ENCODE results near the gene STN1. TPM values are rescaled to one million over a fixed set of nuclear protein-coding genes. Genes with fewer than 3 reads are reported as not detected.

Gene STN1
- total RNA-seq, 1 donor = 20.6 TPM

DNA sequence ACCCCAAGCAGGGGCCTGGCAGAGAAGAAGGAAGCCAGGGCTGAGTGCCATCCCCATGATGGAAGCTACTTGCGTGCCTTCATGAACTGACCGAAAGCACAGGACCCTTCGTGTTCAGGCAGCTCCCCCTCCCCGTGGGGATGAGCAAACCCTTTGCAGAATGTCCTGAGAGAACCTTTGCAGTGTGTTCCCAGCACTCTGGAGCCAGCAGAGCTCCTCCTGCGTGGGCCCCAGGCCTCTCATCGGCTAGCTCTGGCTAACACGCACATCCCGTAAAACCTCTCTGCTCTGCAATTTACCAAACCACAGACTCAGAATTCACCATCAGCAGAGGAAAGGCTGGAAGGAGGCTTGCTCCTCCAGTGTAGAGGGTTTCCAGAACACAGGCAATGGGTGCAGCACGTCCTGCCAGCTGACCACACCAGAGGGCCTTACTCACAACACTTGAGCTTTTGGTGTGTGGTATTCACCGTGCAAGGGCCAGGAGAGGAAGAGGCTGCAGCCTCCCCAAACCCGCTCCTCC is 65.7 kb downstream of the STN1 start:
- H3K4me2 ChIP-seq (ENCODE audit: insufficient read depth, low read length) = peak overlapping the region; percentile 77
- H3K27ac ChIP-seq (ENCODE audit: low read depth, low read length) = peak overlapping the region; percentile 98
- H3K36me3 ChIP-seq (ENCODE audit: insufficient read depth, low read length) = no peaks in the 10 kb centered on the region
- H3K79me2 ChIP-seq (ENCODE audit: insufficient read depth, low read length) = peaks cover 31% of the 10 kb centered on the region
- TF ChIP-seq, protein P1, sequence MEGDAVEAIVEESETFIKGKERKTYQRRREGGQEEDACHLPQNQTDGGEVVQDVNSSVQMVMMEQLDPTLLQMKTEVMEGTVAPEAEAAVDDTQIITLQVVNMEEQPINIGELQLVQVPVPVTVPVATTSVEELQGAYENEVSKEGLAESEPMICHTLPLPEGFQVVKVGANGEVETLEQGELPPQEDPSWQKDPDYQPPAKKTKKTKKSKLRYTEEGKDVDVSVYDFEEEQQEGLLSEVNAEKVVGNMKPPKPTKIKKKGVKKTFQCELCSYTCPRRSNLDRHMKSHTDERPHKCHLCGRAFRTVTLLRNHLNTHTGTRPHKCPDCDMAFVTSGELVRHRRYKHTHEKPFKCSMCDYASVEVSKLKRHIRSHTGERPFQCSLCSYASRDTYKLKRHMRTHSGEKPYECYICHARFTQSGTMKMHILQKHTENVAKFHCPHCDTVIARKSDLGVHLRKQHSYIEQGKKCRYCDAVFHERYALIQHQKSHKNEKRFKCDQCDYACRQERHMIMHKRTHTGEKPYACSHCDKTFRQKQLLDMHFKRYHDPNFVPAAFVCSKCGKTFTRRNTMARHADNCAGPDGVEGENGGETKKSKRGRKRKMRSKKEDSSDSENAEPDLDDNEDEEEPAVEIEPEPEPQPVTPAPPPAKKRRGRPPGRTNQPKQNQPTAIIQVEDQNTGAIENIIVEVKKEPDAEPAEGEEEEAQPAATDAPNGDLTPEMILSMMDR (IDR thresholded peaks at IDR 0.05; ENCODE audit: extremely low read depth, low read depth, low read length) = no peak
- H3K9me3 ChIP-seq (ENCODE audit: low read depth, low read length) = no peaks in the 10 kb centered on the region
- H4K20me1 ChIP-seq (ENCODE audit: insufficient read depth, low read length) = no peaks in the 10 kb centered on the region
- DNase-seq (ENCODE audit: insufficient read length, low spot score, missing footprints) = peak; percentile 87
- peak overlapping the region; percentile 23 for H2AFZ ChIP-seq (ENCODE audit: low read length)
- peaks cover 54% of the 10 kb centered on the region for H3K4me1 ChIP-seq (ENCODE audit: insufficient read depth, low read length)
- H3K27me3 ChIP-seq (ENCODE audit: insufficient read depth, low read length) = no peaks in the 10 kb centered on the region
- peak overlapping the region; percentile 12 for H3K4me3 ChIP-seq (ENCODE audit: insufficient read depth, low read length)

DNA sequence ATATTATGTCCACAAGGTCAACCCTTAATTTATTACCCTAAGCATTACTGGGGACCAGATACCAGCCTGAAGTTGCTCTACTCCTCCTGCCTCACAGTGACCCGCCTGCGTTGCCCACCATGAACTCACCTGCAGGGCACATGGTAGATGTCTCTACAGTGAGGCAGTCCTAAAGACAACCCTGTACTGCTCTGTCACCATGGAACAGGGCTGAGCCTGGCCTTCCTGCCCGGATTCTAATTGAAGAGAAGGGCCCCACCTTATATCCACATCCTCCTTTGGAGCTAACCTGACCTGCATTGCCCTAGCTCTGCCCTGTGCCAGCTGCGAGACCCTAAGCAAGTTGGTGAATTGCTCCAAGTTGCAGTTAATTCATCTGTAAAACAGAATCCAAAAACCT is 66.7 kb downstream of the STN1 start:
- H3K27me3 ChIP-seq (ENCODE audit: insufficient read depth, low read length) = no peaks in the 10 kb centered on the region
- no peak overlapping the region for H2AFZ ChIP-seq (ENCODE audit: low read length)
- no peak overlapping the region for H3K4me2 ChIP-seq (ENCODE audit: insufficient read depth, low read length)
- peaks cover 54% of the 10 kb centered on the region for H3K4me1 ChIP-seq (ENCODE audit: insufficient read depth, low read length)
- DNase-seq (ENCODE audit: insufficient read length, low spot score, missing footprints) = no peak
- no peak overlapping the region for H3K4me3 ChIP-seq (ENCODE audit: insufficient read depth, low read length)
- TF ChIP-seq, protein P1 (IDR thresholded peaks at IDR 0.05; ENCODE audit: extremely low read depth, low read depth, low read length) = no peak
- H4K20me1 ChIP-seq (ENCODE audit: insufficient read depth, low read length) = no peaks in the 10 kb centered on the region
- H3K36me3 ChIP-seq (ENCODE audit: insufficient read depth, low read length) = no peaks in the 10 kb centered on the region
- H3K9me3 ChIP-seq (ENCODE audit: low read depth, low read length) = no peaks in the 10 kb centered on the region
- H3K27ac ChIP-seq (ENCODE audit: low read depth, low read length) = peak overlapping the region; percentile 98
- H3K79me2 ChIP-seq (ENCODE audit: insufficient read depth, low read length) = peaks cover 31% of the 10 kb centered on the region

DNA sequence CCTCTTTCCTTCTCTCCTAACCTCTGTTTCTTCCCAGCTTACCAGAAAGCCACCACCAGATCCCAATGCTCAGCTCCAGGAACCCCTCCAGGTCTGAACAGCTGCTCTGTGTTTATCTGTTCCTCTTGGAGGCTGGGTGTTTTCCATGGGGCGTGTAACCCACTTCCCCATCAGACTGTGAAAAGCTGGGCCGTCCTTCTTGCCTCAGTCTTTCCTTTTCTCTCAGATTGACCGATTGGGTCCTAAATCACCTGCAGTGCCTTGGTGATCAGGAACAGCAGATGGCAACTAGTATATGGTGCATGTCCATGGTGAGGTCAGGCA is 67.5 kb downstream of the STN1 start:
- H2AFZ ChIP-seq (ENCODE audit: low read length) = no peak overlapping the region
- H3K9me3 ChIP-seq (ENCODE audit: low read depth, low read length) = no peaks in the 10 kb centered on the region
- peak overlapping the region; percentile 49 for H3K4me3 ChIP-seq (ENCODE audit: insufficient read depth, low read length)
- TF ChIP-seq, protein P1 (IDR thresholded peaks at IDR 0.05; ENCODE audit: extremely low read depth, low read depth, low read length) = no peak
- no peaks in the 10 kb centered on the region for H3K27me3 ChIP-seq (ENCODE audit: insufficient read depth, low read length)
- DNase-seq (ENCODE audit: insufficient read length, low spot score, missing footprints) = no peak
- peak overlapping the region; percentile 98 for H3K27ac ChIP-seq (ENCODE audit: low read depth, low read length)
- H3K36me3 ChIP-seq (ENCODE audit: insufficient read depth, low read length) = no peaks in the 10 kb centered on the region
- peak overlapping the region; percentile 76 for H3K4me2 ChIP-seq (ENCODE audit: insufficient read depth, low read length)
- H4K20me1 ChIP-seq (ENCODE audit: insufficient read depth, low read length) = no peaks in the 10 kb centered on the region
- H3K79me2 ChIP-seq (ENCODE audit: insufficient read depth, low read length) = peaks cover 37% of the 10 kb centered on the region
- peaks cover 54% of the 10 kb centered on the region for H3K4me1 ChIP-seq (ENCODE audit: insufficient read depth, low read length)

DNA sequence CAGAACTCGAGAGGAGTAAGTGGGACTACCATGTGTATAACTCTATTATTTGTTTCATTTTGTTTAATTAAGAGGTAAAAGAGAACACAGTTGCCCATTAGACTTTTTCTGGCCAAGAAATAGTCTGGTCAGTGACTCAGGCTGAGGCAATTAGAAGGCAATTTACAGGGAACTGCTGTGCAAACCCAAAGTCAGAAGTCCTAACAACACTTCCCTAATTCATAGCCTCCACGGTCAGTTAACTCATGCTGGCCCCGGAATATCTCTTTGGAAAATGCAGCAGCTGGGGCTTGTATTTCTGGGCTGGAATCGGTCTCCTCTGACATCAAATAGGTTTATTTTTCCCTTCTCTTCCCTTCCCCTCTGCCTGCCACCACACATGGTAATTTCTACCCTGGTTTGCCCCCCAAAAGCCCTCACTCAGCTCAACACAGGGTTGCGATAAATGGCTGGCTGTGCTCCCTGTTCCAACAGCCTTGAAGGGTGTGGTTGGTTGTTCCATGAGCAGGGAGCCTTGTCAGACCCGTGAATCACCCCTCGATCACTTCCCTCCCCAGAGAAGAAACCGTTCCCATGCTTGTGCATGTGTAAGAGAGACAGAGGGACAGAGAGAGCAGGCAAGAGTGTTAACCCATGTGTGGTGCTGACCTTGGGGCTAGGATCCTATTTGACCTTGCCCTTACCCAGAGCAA is 68.0 kb downstream of the STN1 start:
- no peaks in the 10 kb centered on the region for H3K27me3 ChIP-seq (ENCODE audit: insufficient read depth, low read length)
- peak overlapping the region; percentile 98 for H3K27ac ChIP-seq (ENCODE audit: low read depth, low read length)
- peak overlapping the region; percentile 76 for H3K4me2 ChIP-seq (ENCODE audit: insufficient read depth, low read length)
- H3K79me2 ChIP-seq (ENCODE audit: insufficient read depth, low read length) = peaks cover 37% of the 10 kb centered on the region
- H2AFZ ChIP-seq (ENCODE audit: low read length) = peak overlapping the region; percentile 67
- TF ChIP-seq, protein P1 (IDR thresholded peaks at IDR 0.05; ENCODE audit: extremely low read depth, low read depth, low read length) = no peak
- peak overlapping the region; percentile 49 for H3K4me3 ChIP-seq (ENCODE audit: insufficient read depth, low read length)
- H3K36me3 ChIP-seq (ENCODE audit: insufficient read depth, low read length) = no peaks in the 10 kb centered on the region
- H4K20me1 ChIP-seq (ENCODE audit: insufficient read depth, low read length) = no peaks in the 10 kb centered on the region
- DNase-seq (ENCODE audit: insufficient read length, low spot score, missing footprints) = peak; percentile 96
- peaks cover 54% of the 10 kb centered on the region for H3K4me1 ChIP-seq (ENCODE audit: insufficient read depth, low read length)
- H3K9me3 ChIP-seq (ENCODE audit: low read depth, low read length) = no peaks in the 10 kb centered on the region
